Lung (tissue), 12 donors: ENCODE results near the gene AP5Z1. TPM values are rescaled to one million over a fixed set of nuclear protein-coding genes. Genes with fewer than 3 reads are reported as not detected.

Source experiments
- ATAC-seq: fragments of 200-7000 bp; cut with Tn5 transposase; one replicate; pipeline ENCODE4 v1.9.1; 2020; ENCODE audit warnings: moderate number of reproducible peaks; ENCODE audit not compliant: insufficient read depth, low FRiP score
- DNase-seq, 3 donors: peaks; one replicate each; pipeline ENCODE4 v3.0.0-alpha.2; 2013 to 2017
- H3K27ac ChIP-seq, 2 donors: one replicate each; pipeline ENCODE4 v1.5.1; 2013; ENCODE audit warnings: mild to moderate bottlenecking in 2 of 2, moderate library complexity in 2 of 2, control low read depth in 1 of 2, inconsistent platforms in 1 of 2, low read depth in 1 of 2, low read length in 1 of 2
- H3K27me3 ChIP-seq, 3 donors: one replicate each; pipeline ENCODE4 v1.5.1; 2013; ENCODE audit warnings: low read length in 2 of 3; ENCODE audit not compliant: control insufficient read depth in 3 of 3, insufficient read depth in 3 of 3
- H3K36me3 ChIP-seq, 4 donors: one replicate each; pipeline ENCODE4 v1.5.1; 2013; ENCODE audit warnings: low read length in 4 of 4, mild to moderate bottlenecking in 1 of 4, moderate library complexity in 1 of 4; ENCODE audit not compliant: control insufficient read depth in 4 of 4, insufficient read depth in 4 of 4
- H3K4me1 ChIP-seq, 5 donors: one replicate each; pipeline ENCODE4 v1.5.1; 2013; ENCODE audit warnings: low read length in 5 of 5, mild to moderate bottlenecking in 2 of 5, moderate library complexity in 1 of 5; ENCODE audit not compliant: control insufficient read depth in 5 of 5, insufficient read depth in 5 of 5
- H3K4me3 ChIP-seq: one replicate; pipeline ENCODE4 v1.5.1; 2013; ENCODE audit warnings: mild to moderate bottlenecking, control low read depth, moderate library complexity
- H3K9ac ChIP-seq, 2 donors: one replicate each; pipeline ENCODE4 v1.5.1; 2013; ENCODE audit warnings: low read length in 2 of 2, control low read depth in 1 of 2; ENCODE audit not compliant: insufficient read depth in 1 of 2
- H3K9me3 ChIP-seq, 4 donors: one replicate each; pipeline ENCODE4 v1.5.1; 2013; ENCODE audit warnings: low read length in 3 of 4, mild to moderate bottlenecking in 1 of 4, moderate library complexity in 1 of 4; ENCODE audit not compliant: control insufficient read depth in 4 of 4, insufficient read depth in 3 of 4
- WGBS, 2 donors: extraction: QIAGEN DNeasy Blood & Tissue Kit; methylation state at CpG; one replicate each; pipeline ENCODE4 v1.1.7; 2013; 5-methylcytosine and 5-hydroxymethylcytosine counted together
- polyA plus RNA-seq, 2 donors: library from polyadenylated mRNA; stranded (reverse); fragments of 200-250 nt; gene quantifications; one replicate each; pipeline ENCODE4 v1.2.1, GENCODE V29; 2013
- total RNA-seq, 2 donors: library from RNA; depleted of rRNA in 1 of 2; stranded (reverse); fragments of >200 nt in 1 of 2; gene quantifications; one replicate each; pipeline ENCODE4 v1.2.1, GENCODE V29; 2014 to 2021
- TF ChIP-seq, protein P1 (sequence below): IDR thresholded peaks from 2 replicates; pipeline ENCODE4 v1.5.1; 2012; ENCODE audit warnings: mild to moderate bottlenecking; ENCODE audit errors: control extremely low read depth, extremely low read depth
- donor health status: control.
- donor health status: control.
- donor health status: Bipolar disorder and iron deficiency.
- donor health status: healthy.
- donor health status: DM: yes; HTN: yes; CAD: no.

The AP5Z1 gene
- total and polyA plus RNA-seq, 4 donors = 21.2 to 62.4 (median 59.3) TPM

DNA sequence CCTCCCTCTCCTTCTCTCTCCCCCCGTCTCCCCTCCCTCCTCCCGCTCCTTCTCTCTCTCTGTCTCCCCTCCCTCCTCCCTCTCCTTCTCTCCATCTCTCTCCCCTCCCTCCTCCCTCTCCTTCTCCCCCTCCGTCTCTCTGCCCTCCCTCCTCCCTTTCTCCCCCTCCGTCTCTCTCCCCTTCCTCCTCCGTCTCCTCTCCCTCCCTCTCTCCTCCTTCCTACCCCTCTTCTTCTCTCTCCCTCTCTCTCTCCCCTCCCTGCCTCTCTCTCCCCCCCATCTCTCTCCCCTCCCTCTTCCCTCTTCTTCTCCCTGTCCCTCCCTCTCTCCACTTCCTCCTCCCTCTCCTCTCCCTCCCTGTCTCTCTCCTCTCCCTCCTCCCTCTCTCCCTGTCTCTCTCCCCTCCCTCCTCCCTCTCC is 32.2 kb downstream of the AP5Z1 start:
- 16 to 33% methylated on average over 5 of the region's 5 CpGs for WGBS, 2 donors
- Histone ChIP-seq H3K4me1 (no peaks in the 10 kb centered on the region), H3K27ac (no peak overlapping the region), H3K9me3 (peaks cover 0 to under 1% (median 0%) of the 10 kb centered on the region in 4 donors), H3K27me3 (no peaks in the 10 kb centered on the region), H3K36me3 (peaks cover 0 to 7% (median under 1%) of the 10 kb centered on the region in 4 donors), H3K4me3 (no peak overlapping the region), H3K9ac (no peak overlapping the region)
- DNase-seq = peak in 1 of 3 donors; percentile 67
- no peak for ATAC-seq
- TF ChIP-seq, protein P1, sequence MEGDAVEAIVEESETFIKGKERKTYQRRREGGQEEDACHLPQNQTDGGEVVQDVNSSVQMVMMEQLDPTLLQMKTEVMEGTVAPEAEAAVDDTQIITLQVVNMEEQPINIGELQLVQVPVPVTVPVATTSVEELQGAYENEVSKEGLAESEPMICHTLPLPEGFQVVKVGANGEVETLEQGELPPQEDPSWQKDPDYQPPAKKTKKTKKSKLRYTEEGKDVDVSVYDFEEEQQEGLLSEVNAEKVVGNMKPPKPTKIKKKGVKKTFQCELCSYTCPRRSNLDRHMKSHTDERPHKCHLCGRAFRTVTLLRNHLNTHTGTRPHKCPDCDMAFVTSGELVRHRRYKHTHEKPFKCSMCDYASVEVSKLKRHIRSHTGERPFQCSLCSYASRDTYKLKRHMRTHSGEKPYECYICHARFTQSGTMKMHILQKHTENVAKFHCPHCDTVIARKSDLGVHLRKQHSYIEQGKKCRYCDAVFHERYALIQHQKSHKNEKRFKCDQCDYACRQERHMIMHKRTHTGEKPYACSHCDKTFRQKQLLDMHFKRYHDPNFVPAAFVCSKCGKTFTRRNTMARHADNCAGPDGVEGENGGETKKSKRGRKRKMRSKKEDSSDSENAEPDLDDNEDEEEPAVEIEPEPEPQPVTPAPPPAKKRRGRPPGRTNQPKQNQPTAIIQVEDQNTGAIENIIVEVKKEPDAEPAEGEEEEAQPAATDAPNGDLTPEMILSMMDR = no peak

DNA sequence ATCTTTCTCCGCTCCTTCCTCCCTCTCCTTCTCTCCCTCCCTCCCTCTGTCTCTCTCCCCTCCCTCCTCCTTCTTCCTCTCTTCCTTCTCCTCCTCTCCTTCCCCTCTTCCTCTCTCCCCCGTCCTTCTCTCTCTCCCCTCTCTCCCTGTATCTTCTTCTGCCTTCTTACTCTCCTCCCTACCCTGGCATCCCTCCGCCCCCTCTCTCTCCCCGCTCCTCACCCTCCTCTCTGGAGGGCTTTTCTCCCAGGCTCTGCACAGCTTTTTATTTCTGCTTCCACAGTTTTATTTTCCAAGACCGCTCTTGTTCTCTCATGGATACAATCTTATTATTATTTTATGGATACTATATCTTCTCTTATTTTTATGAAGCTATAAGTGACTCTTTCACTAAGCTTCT is 32.6 kb downstream of the AP5Z1 start:
- 65 to 72% methylated on average over 5 of the region's 5 CpGs for WGBS, 2 donors
- no peak overlapping the region for H3K27ac ChIP-seq

DNA sequence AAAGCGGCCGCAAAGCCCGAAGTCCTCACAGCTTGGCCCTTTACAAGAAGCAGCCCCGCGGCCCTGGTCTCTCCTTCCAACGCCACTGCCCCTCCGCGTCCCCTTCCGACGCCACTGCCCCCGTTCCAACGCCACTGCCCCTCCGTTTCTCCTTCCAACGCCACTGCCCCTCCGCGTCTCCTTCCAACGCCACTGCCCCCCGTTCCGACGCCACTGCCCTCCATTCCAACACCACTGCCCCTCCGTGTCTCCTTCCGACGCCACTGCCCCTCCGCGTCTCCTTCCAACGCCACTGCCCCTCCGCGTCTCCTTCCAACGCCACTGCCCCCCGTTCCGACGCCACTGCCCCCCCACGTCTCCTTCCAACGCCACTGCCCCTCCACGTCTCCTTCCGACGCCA is 33.1 kb downstream of the AP5Z1 start:
- TF ChIP-seq, protein P1 = no peak
- H3K4me1 ChIP-seq = no peaks in the 10 kb centered on the region
- peaks cover 0 to 15% (median 8%) of the 10 kb centered on the region in 4 donors for H3K36me3 ChIP-seq
- peaks cover 0 to 8% (median 2%) of the 10 kb centered on the region in 4 donors for H3K9me3 ChIP-seq
- ATAC-seq (no peak), DNase-seq (no peak)
- no peak overlapping the region for H3K9ac ChIP-seq
- H3K27ac ChIP-seq = no peak overlapping the region
- WGBS, 2 donors = 77 to 86% methylated on average over 37 of the region's 37 CpGs
- H3K27me3 ChIP-seq = no peaks in the 10 kb centered on the region
- H3K4me3 ChIP-seq = no peak overlapping the region

More for the DNA sequence above, 32.6 kb downstream of the AP5Z1 start:
- Histone ChIP-seq H3K4me1 (no peaks in the 10 kb centered on the region), H3K27me3 (no peaks in the 10 kb centered on the region), H3K9ac (no peak overlapping the region), H3K9me3 (peaks cover 0 to 5% (median 0%) of the 10 kb centered on the region in 4 donors), H3K36me3 (peaks cover 0 to 11% (median 3%) of the 10 kb centered on the region in 4 donors), H3K4me3 (no peak overlapping the region)
- ATAC-seq (no peak), DNase-seq (no peak)
- TF ChIP-seq, protein P1 = no peak

DNA sequence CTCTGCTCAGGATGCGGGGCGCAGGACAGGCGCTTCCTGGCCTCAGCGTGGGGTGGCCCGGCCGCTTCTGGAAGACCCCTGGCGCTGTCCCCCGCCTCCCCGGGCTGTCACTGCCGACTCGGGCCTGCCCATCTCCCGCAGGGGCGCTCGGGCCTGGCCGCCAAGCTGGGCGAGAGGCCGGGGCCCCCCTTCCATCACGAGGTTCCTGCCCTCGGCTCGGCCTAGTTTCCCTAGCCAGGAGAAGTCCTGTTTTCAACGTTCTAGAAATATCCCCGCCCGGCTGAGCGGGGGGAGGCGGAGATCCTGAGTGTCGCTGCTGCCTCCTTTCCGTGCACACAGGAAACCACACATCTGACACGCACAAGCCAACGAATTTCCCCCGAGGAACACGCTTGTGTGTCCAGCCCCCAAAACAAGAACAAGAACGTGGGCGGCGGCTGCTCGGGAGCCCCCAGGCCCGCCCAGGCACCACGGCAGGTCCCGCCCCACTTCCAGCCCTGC is 33.7 kb downstream of the AP5Z1 start:
- H3K27ac ChIP-seq = no peak overlapping the region
- H3K9me3 ChIP-seq = peaks cover 0 to 8% (median 2%) of the 10 kb centered on the region in 4 donors
- no peaks in the 10 kb centered on the region for H3K27me3 ChIP-seq
- TF ChIP-seq, protein P1 = no peak
- no peak for ATAC-seq
- no peak overlapping the region for H3K4me3 ChIP-seq
- peaks cover 0 to 19% (median 9%) of the 10 kb centered on the region in 4 donors for H3K36me3 ChIP-seq
- H3K9ac ChIP-seq = no peak overlapping the region
- no peak for DNase-seq
- WGBS, 2 donors = 42 to 65% methylated on average over 38 of the region's 38 CpGs
- H3K4me1 ChIP-seq = no peaks in the 10 kb centered on the region
